CD4-positive, alpha-beta T cell treated with Interleukin-21 for 1 hour (primary cell): ENCODE measurements around the gene SLC25A46.
"Not testable (repeated sequence)": the region's sequence is repeated elsewhere in the genome, so short reads cannot be mapped to it uniquely, and the experiment has no call there.

Experiments used
- DNase-seq: peaks from one replicate; pipeline ENCODE4 v3.0.0-alpha.2; 2020

Gene SLC25A46

DNA sequence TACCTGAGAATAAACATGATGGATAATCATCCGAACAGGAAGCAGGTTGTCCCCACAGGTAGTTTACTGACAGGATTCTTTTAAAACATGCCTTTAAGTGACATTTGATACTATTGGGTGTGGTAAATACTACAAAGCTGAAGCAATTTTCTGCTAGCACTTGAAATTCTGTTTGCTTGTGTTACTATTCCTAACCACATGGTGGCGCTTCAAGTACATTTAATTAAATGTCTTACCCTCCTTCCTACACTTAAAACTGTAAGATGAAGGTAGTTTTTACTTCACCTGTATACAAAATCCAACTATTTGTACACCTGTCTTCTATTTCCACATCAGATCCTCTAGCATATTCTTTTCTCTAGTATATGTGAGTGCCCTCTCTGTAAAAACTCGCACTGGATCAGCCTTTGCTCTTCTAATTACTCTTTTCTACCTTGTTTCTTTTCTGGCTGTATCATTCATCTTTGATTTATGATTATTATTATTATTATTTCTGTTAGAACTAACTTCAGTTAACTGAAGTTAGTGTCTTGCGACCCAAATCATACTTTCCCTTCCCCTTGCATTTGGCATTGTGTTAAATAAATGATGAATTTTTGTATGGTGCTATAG, 18.4 kb downstream of the SLC25A46 start:
- peak; percentile 58 for DNase-seq

DNA sequence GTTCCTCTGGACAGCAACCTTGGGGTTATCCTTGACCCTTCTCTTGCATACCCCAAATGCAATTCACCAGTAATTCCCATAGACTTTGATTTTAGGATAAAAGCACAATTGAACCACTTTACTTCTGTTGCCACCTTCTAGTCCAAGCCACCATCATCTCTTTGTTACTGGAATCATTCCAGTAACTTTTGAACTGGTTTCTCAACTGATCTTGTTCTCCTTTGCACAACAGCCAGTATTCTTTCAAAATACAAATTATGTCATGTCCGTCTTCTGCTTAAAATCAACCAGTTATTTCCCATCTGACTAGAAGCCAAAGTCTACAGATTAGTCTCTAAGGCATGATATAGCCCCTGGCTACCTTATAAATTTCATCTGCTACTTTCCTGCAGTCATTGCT, 21.4 kb downstream of the SLC25A46 start:
- no peak for DNase-seq

DNA sequence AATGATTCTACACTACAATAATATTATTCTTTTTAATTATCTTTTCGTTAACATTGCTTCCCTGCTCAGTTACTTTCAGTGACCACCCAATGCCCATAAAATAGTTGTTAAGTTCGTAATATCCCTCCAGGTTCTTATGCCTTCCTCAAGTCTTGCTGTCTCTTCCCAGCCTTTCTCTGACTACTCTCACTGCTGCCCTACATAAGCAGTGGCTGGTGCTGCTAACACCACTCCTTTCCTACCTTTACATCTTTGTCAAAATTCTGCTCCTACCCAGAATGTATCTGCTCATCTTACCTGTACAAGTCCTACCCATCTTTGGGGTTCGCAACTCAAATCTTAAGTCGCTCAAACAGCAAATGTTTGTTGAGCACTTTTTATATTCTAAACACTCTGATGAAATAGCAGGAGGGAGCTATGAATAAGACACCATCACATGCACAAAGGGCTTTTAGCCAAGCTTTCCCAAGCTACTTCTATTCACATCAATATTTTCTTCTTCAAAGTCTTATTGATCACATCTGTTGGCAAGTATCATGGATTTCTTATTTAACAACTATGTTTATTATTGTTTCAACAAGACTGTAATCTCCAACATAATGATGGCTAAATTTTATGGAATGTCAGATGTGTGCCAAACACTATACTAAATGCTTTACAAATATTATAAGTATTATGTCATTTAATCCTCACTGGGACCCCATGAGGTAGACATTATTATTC, 29.5 kb downstream of the SLC25A46 start:
- DNase-seq = no peak

- no peak for DNase-seq
Observed at GRCh38 chr5:110769000-110769681, 30.3 kb downstream of the SLC25A46 start.

GRCh38 chr5:110770286-110770685, 31.5 kb downstream of the SLC25A46 start:
- no peak for DNase-seq

DNA sequence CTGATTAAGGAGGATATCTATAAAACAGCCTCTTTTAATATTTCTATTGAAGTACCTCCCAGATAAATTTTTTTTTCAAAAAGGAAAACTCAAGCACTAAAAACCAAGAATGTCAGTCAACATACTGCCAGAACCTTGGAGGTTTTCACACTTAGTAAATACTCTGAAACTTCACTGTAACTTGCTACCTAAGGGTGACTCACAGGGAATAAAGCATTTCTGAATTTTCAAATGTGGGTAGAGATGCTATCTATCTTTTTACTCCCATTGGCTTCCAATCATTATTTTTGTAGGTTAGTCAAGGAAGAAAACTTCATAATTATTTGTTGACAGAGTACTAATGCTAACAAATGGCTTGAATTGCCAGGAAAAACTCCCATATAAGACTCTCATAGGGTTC, 46.1 kb downstream of the SLC25A46 start:
- no peak for DNase-seq

GRCh38 chr5:110785356-110785755, 46.5 kb downstream of the SLC25A46 start:
- no peak for DNase-seq

DNA sequence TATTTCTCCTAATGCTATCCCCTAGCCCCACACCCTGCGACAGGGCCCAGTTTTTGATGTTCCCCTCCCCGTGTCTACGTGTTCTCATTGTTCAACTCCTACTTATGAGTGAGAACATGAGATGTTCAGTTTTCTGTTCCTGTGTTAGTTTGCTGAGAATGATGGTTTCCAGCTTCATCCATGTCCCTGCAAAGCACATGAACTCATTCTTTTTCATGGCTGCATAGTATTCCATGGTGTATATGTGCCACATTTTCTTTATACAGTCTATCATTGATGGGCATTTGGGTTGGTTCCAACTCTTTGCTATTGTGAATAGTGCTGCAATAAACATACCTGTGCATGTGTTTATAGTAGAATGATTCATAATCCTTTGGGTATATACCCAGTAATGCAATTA, 49.2 kb downstream of the SLC25A46 start:
- DNase-seq = not testable (repeated sequence)

GRCh38 chr5:110790673-110791072, 51.9 kb downstream of the SLC25A46 start:
- DNase-seq = no peak

DNA sequence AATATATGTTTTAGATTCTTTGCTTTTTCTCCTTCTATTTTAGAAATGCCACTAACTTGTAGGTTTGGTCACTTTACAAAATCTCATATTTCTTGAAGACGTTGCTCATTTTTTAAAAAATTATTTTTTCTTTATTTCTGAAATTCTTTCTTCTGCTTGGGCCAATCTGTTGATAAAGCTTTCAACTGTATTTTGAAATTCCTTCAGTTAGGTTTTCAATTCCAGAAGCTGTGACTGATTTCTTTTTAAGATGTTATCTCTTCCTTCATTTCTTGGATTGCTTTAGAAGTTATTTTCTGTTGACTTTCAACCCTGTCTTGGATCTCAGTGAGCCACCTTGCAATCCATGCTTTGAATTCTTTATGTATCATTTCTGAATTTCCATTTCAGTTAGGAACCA, 64.2 kb downstream of the SLC25A46 start:
- DNase-seq = no peak

GRCh38 chr5:110803467-110804326, 64.9 kb downstream of the SLC25A46 start:
- DNase-seq = no peak

DNA sequence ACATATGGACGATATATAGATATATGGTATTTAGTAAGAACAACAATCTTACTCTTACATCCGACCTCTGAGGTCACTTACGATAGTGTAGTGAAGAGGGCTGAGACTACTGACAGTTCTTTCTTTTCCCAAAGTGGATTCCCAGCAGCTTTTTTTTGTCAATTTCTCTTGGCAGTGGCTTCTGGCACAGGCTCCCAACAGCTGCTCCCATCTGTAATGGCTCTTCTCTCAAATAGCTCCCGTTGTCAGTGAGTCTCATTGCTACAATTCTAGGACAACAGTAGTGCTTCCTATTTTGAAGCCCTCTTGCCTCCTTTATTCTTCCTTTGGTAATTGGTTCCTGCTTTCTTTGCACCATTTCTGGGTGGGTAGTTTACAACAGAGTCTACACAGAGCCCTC, 68.4 kb downstream of the SLC25A46 start:
- DNase-seq = no peak

DNA sequence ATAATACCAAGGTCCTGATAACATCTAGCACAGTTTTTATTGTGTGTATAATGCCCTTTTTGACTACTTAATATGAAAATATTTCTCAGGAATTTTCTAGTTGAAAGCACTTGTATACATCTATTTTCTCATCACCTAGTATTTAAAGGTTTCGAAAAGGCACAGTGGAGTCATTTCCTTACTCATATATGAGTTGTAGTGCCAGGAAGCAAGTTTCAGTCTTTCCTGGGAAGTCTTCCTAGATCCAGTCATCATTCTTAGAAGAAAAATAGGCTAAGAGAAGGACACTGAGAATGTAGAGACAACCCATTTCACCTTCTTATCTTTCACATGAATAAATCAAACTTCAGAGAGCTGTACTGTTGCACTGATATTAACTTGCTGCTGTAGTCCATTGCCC, 70.2 kb downstream of the SLC25A46 start:
- no peak for DNase-seq
